Activated T-cell treated with anti-CD3 and anti-CD28 coated beads, Interleukin-2, amount 50 U/mL, for 4 hours (primary cell): Measurements from ENCODE around the gene TAS2R4. TPM values are rescaled to one million over a fixed set of nuclear protein-coding genes. Genes with fewer than 3 reads are reported as not detected.
A peak's percentile ranks its signal among the peaks of the same experiment; 100 is the strongest.
"Not testable (repeated sequence)": the region's sequence is repeated elsewhere in the genome, so short reads cannot be mapped to it uniquely, and the experiment has no call there.

Experiments
- ATAC-seq, 2 donors: fragments of 200-7000 bp; cut with Tn5 transposase; one replicate each; pipeline ENCODE4 v1.10.0; 2021
- DNase-seq: peaks from one replicate; pipeline ENCODE4 v3.0.0-alpha.2; 2020
- H3K27me3 Mint-ChIP-seq: one replicate; pipeline ENCODE4 v1.8.0; 2021; ENCODE audit warnings: low read depth, mixed read lengths
- H3K36me3 Mint-ChIP-seq: one replicate; pipeline ENCODE4 v1.8.0; 2022; ENCODE audit warnings: mixed read lengths; ENCODE audit not compliant: insufficient read depth
- H3K4me1 Mint-ChIP-seq: one replicate; pipeline ENCODE4 v1.8.0; 2021; ENCODE audit warnings: low read depth, mixed read lengths
- H3K4me3 Mint-ChIP-seq: one replicate; pipeline ENCODE4 v1.8.0; 2021; ENCODE audit warnings: mild to moderate bottlenecking, moderate library complexity, mixed read lengths
- H3K9me3 Mint-ChIP-seq: one replicate; pipeline ENCODE4 v1.8.0; 2021; ENCODE audit warnings: mixed read lengths
- total RNA-seq, 3 donors: library from RNA; stranded (reverse); gene quantifications; one replicate each; pipeline ENCODE4 v1.2.1, GENCODE V29; 2021

The TAS2R4 gene
- under 1 TPM; 0.20 to 0.42 (median 0.22) TPM for total RNA-seq

DNA sequence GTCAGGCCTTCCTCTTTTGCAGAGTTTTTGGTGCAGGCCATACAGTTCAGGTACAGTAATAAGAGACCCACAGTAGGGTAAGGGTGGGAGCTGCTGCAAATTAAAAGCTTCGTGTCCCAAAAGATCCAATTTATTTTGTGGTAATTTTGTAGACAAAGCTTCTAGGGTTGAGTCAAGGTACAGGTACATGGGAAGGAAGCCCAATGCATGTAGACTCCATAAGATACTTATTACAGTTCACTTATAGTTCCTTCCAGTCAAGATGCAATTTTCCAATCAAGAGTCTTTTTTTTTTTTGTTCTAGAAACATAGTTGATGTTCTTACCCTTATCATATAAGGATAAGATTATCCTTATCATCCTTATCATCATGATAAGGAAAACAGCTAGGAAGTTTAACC lies at the start of gene TAS2R4:
Gene TAS2R4, plus strand, starts transcription at position 301 of the 400 bp plus-strand sequence. CDS start 1,815 bp downstream, outside the sequence.
- Mint-ChIP-seq H3K36me3 (peaks cover 34% of the 10 kb centered on the region), H3K4me1 (peaks cover 1% of the 10 kb centered on the region), H3K4me3 (no peak within 1 kb of the TSS)

GRCh38 chr7:141729020-141729419 lies 47.5 kb upstream of the TAS2R4 start:
- peaks cover 2% of the 10 kb centered on the region for H3K36me3 Mint-ChIP-seq
- ATAC-seq: no peak
- no peaks in the 10 kb centered on the region for H3K9me3 Mint-ChIP-seq
- H3K27me3 Mint-ChIP-seq: no peaks in the 10 kb centered on the region
- no peak overlapping the region for H3K4me3 Mint-ChIP-seq
- no peaks in the 10 kb centered on the region for H3K4me1 Mint-ChIP-seq
- DNase-seq: no peak

More for the DNA sequence above, at the start of gene TAS2R4:
- DNase-seq (no peak), ATAC-seq (no peak)
- H3K9me3 Mint-ChIP-seq: no peaks in the 10 kb centered on the region
- H3K27me3 Mint-ChIP-seq: no peaks in the 10 kb centered on the region

DNA sequence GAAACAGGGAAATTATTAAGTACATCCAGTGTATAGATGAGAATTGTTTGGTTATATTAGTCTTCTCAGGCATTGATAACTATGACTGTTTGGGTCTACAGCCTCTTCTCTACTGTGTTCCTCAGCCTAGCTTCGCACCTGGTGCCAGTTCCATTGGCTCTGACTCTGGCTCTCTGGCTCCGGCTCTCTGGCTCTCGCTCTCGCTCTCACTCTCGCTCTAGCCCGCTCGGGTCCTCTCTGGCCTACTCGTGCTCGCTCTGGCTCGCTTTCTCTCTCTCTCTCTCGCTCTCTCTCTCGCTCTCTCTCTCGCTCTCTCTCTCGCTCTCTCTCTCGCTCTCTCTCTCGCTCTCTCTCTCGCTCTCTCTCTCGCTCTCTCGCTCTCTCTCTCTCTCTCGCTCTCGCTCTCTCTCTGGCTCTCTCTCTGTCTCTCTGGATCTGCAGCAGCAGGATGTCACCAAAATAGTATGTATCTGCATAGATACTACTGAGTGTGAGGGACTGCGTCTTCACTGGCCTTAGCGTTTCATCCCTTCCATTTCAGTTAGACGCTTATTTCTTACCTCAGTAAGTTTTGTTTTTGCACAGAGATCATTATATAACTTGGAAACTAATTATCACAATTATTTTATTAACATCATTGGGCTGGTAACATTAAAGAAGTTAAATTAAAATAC lies 44.9 kb upstream of the TAS2R4 start:
- ATAC-seq (no peak), DNase-seq (no peak)
- H3K4me1 Mint-ChIP-seq: peaks cover under 1% of the 10 kb centered on the region
- H3K9me3 Mint-ChIP-seq: no peaks in the 10 kb centered on the region
- no peaks in the 10 kb centered on the region for H3K36me3 Mint-ChIP-seq
- no peak overlapping the region for H3K4me3 Mint-ChIP-seq
- H3K27me3 Mint-ChIP-seq: no peaks in the 10 kb centered on the region

- peaks cover 37% of the 10 kb centered on the region for H3K4me1 Mint-ChIP-seq
- peaks cover 22% of the 10 kb centered on the region for H3K36me3 Mint-ChIP-seq
- ATAC-seq: no peak
- H3K4me3 Mint-ChIP-seq: peak overlapping the region; percentile 98
- no peaks in the 10 kb centered on the region for H3K9me3 Mint-ChIP-seq
- no peaks in the 10 kb centered on the region for H3K27me3 Mint-ChIP-seq
- no peak for DNase-seq
These were observed 39.2 kb upstream of the TAS2R4 start for GRCh38 chr7:141737118-141737835.

- peak; percentile 86 for DNase-seq
- peak; percentile 91 for ATAC-seq
- Mint-ChIP-seq H3K27me3 (no peaks in the 10 kb centered on the region), H3K36me3 (peaks cover 27% of the 10 kb centered on the region), H3K9me3 (no peaks in the 10 kb centered on the region), H3K4me1 (peaks cover 40% of the 10 kb centered on the region), H3K4me3 (peak within 1 kb of the TSS; percentile 98)
These were observed 38.5 kb upstream of the TAS2R4 start, which contains the start of gene SSBP1 for GRCh38 chr7:141737836-141738591. Gene SSBP1 (plus strand): TSS chr7:141738358. CDS start chr7:141739167, 809 bp downstream.

DNA sequence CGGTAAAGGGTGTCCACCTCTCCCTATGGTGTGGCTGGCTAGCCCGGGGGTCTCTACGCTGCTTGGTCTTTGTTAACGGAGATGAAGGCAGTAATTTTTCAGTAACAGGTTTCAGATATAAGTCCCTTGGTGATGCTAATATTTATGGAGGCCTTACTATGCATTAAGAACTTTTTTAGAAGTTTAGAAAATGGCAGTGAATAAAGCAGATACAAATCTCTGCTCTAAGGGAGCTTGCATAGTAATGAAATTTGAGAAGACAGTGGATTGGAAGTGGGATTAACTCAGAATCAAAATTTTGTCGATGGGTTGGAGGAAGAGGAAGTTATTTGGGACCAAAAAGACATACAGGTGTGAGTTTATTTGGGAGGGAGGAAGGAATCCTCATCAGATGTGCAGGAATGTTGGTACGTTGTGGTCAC lies 37.9 kb upstream of the TAS2R4 start:
- Mint-ChIP-seq H3K27me3 (no peaks in the 10 kb centered on the region), H3K9me3 (no peaks in the 10 kb centered on the region), H3K4me3 (peak overlapping the region; percentile 98), H3K4me1 (peaks cover 45% of the 10 kb centered on the region), H3K36me3 (peaks cover 32% of the 10 kb centered on the region)
- ATAC-seq (no peak), DNase-seq (no peak)

- Mint-ChIP-seq H3K9me3 (no peaks in the 10 kb centered on the region), H3K4me1 (peaks cover 46% of the 10 kb centered on the region), H3K36me3 (peaks cover 39% of the 10 kb centered on the region), H3K4me3 (peak overlapping the region; percentile 98), H3K27me3 (no peaks in the 10 kb centered on the region)
- DNase-seq (no peak), ATAC-seq (no peak)
These were observed 37.2 kb upstream of the TAS2R4 start for GRCh38 chr7:141739250-141739649.

DNA sequence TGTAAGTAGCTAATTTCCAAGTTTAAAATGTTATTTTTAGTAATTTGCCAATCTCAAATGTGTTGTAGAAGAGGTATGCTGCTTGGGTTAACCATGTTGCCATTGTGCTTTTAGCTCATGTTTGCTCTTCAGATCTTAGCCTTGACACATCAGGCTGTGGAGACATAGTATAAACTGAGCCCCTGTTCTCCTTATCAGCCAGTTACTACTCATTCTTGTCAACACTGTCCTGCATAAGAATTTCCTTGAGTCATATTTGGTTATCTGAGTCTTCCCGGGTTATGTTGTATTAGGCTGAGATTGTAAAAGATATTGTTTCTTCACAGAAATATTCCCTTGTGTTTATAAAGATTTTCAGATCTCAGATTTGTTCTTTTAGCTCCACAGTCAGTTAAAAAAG lies 34.2 kb upstream of the TAS2R4 start:
- H3K4me3 Mint-ChIP-seq: no peak overlapping the region

GRCh38 chr7:141744131-141744530 lies 32.3 kb upstream of the TAS2R4 start:
- Mint-ChIP-seq H3K9me3 (no peaks in the 10 kb centered on the region), H3K36me3 (peaks cover 49% of the 10 kb centered on the region), H3K27me3 (no peaks in the 10 kb centered on the region), H3K4me1 (peaks cover 33% of the 10 kb centered on the region), H3K4me3 (no peak overlapping the region)
- ATAC-seq (no peak), DNase-seq (no peak)

More for the DNA sequence above, 34.2 kb upstream of the TAS2R4 start:
- Mint-ChIP-seq H3K4me1 (peaks cover 41% of the 10 kb centered on the region), H3K27me3 (no peaks in the 10 kb centered on the region), H3K36me3 (peaks cover 49% of the 10 kb centered on the region), H3K9me3 (no peaks in the 10 kb centered on the region)
- DNase-seq: no peak
- ATAC-seq: no peak

- H3K27me3 Mint-ChIP-seq: no peaks in the 10 kb centered on the region
- DNase-seq (no peak), ATAC-seq (no peak)
- peaks cover 3% of the 10 kb centered on the region for H3K4me1 Mint-ChIP-seq
- no peak overlapping the region for H3K4me3 Mint-ChIP-seq
- peaks cover 63% of the 10 kb centered on the region for H3K36me3 Mint-ChIP-seq
- peaks cover 25% of the 10 kb centered on the region for H3K9me3 Mint-ChIP-seq
These were observed 28.1 kb upstream of the TAS2R4 start for GRCh38 chr7:141748396-141748795.

DNA sequence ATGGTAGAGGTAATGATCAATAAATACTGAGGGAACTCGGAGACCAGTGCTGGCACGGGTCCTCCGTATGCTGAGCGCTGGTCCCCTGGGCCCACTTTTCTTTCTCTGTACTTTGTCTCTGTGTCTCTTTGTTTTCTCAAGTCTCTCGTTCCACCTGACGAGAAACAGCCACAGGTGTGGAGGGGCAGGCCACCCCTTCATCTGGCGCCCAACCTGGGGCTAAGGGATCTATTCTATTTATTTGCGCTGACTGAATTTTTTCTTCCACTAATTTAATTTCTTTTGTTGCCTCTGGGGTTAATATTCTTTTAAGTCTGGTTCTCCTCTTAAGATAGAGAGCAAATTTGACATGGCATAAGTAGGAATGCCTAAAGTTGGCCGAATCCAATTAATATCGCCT lies 24.6 kb upstream of the TAS2R4 start:
- DNase-seq, H3K4me3 Mint-ChIP-seq, H3K4me1 Mint-ChIP-seq, H3K27me3 Mint-ChIP-seq, ATAC-seq: not testable (repeated sequence)
- peaks cover 76% of the 10 kb centered on the region for H3K36me3 Mint-ChIP-seq
- H3K9me3 Mint-ChIP-seq: peaks cover 25% of the 10 kb centered on the region

- Mint-ChIP-seq H3K4me1 (no peaks in the 10 kb centered on the region), H3K9me3 (peaks cover 25% of the 10 kb centered on the region), H3K4me3 (no peak overlapping the region), H3K36me3 (peaks cover 83% of the 10 kb centered on the region), H3K27me3 (no peaks in the 10 kb centered on the region)
- ATAC-seq (no peak), DNase-seq (no peak)
These were observed 23.8 kb upstream of the TAS2R4 start for GRCh38 chr7:141752634-141753033.

- ATAC-seq (peak in 1 of 2 donors; percentile 46), DNase-seq (no peak)
- Mint-ChIP-seq H3K36me3 (peaks cover 84% of the 10 kb centered on the region), H3K27me3 (no peaks in the 10 kb centered on the region), H3K4me3 (no peak overlapping the region), H3K4me1 (no peaks in the 10 kb centered on the region), H3K9me3 (peaks cover 23% of the 10 kb centered on the region)
These were observed 21.5 kb upstream of the TAS2R4 start for GRCh38 chr7:141754939-141755338.

DNA sequence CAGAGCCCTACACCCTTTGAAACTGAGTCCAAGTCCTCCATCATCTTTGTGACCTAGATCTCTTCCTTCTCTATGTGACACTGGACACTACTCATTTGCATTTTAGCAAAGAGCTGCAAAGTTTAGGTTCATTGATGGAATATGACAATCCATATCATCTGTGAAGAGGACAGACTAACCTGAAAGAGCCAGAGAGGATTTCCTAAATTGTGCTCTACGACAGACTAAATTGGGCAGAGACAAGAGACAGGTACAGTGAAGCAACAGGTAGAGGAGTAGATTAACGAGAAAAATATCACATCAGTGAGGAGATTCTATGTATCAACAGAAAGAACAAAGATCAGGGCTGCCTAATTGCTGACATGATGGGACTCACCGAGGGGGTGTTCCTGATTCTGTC lies 12.7 kb upstream of the TAS2R4 start, which contains the start of gene TAS2R3:
Gene TAS2R3, plus strand, starts transcription at position 301 of the 400 bp plus-strand sequence. Its CDS starts 62 bp downstream, at position 363.
- Mint-ChIP-seq H3K27me3 (no peaks in the 10 kb centered on the region), H3K36me3 (peaks cover 64% of the 10 kb centered on the region), H3K4me3 (no peak within 1 kb of the TSS), H3K4me1 (no peaks in the 10 kb centered on the region), H3K9me3 (no peaks in the 10 kb centered on the region)
- DNase-seq (no peak), ATAC-seq (no peak)
